Endothelial cell of umbilical vein (primary cell): ENCODE measurements around the gene MAN2A1. TPM values are rescaled to one million over a fixed set of nuclear protein-coding genes. Genes with fewer than 3 reads are reported as not detected.

Source experiments
- BruUV-seq: library from RNA; stranded (reverse); fragments of 400-500 nt; replicated peaks from 2 replicates; lab custom pipeline; 2021; lab: Mats Ljungman, UMichigan
- CTCF ChIA-PET: fragments of 300-600, 350-600 bp; sonication (Branson Sonifier 250); formaldehyde crosslinking; loops from one replicate; lab custom pipeline; 2021; ENCODE audit warnings: antibody characterized with exemption, inconsistent platforms; lab: Charles Lee
- POLR2A ChIA-PET: fragments of 300-600, 350-600 bp; sonication (Branson Sonifier 250); formaldehyde crosslinking; loops from one replicate; lab custom pipeline; 2021; ENCODE audit warnings: antibody characterized with exemption, inconsistent platforms; lab: Charles Lee
- DNase-seq: peaks from one replicate; pipeline ENCODE4 v3.0.0-alpha.2; 2011; ENCODE audit warnings: low read depth, low spot score
- FAIRE-seq: peaks from 2 replicates; lab custom pipeline; 2011; peaks lifted over from hg19 to GRCh38; lab: Jason Lieb, UNC
- H2AFZ ChIP-seq: 2 replicates; pipeline ENCODE4 v1.6.0; 2012; ENCODE audit warnings: low read depth, low read length, control low read depth, inconsistent platforms
- H3K27ac ChIP-seq: 2 replicates; pipeline ENCODE4 v1.5.1; 2011; ENCODE audit warnings: low read depth, mild to moderate bottlenecking, control low read depth, low read length, moderate library complexity; ENCODE audit not compliant: insufficient read depth
- H3K27me3 ChIP-seq, 2 experiments: 2 replicates each; pipeline versions ENCODE4 v1.6.0 to v1.6.1; 2011; ENCODE audit warnings: low read length in 2 of 2, mixed read lengths in 1 of 2; ENCODE audit not compliant: control insufficient read depth in 2 of 2, insufficient read depth in 2 of 2
- H3K36me3 ChIP-seq, 2 experiments: 2 replicates in 1 of 2; 3 replicates in 1 of 2; pipeline ENCODE4 v1.5.1; 2011; ENCODE audit warnings: low read length in 2 of 2, mild to moderate bottlenecking in 1 of 2, moderate library complexity in 1 of 2; ENCODE audit not compliant: control insufficient read depth in 2 of 2, insufficient read depth in 2 of 2; ENCODE audit errors: extremely low read depth in 1 of 2
- H3K4me1 ChIP-seq: 3 replicates; pipeline ENCODE4 v1.5.1; 2011; ENCODE audit warnings: mild to moderate bottlenecking, low read length; ENCODE audit not compliant: control insufficient read depth, insufficient read depth; ENCODE audit errors: extremely low read depth
- H3K4me2 ChIP-seq: 2 replicates; pipeline ENCODE4 v1.6.1; 2011; ENCODE audit warnings: low read length, control low read depth, mixed read lengths; ENCODE audit not compliant: insufficient read depth
- H3K4me3 ChIP-seq, 3 experiments: fragments of 200-600 bp in 1 of 3; sonication (generic), shearing (Covaris generic) in 1 of 3; replicated peaks in 1 of 3; 2 replicates each; pipeline ENCODE4 v1.5.1; 2011 to 2016; ENCODE audit warnings: control low read depth in 3 of 3, low read length in 3 of 3, mild to moderate bottlenecking in 2 of 3, inconsistent platforms in 1 of 3, low read depth in 1 of 3, moderate library complexity in 1 of 3; ENCODE audit not compliant: insufficient read depth in 1 of 3
- H3K79me2 ChIP-seq: 2 replicates; pipeline ENCODE4 v1.6.0; 2012; ENCODE audit warnings: low read length, inconsistent platforms; ENCODE audit not compliant: control insufficient read depth, insufficient read depth
- H3K9ac ChIP-seq: replicated peaks from 2 replicates; pipeline ENCODE3; 2011; ENCODE audit warnings: low read length, control low read depth; ENCODE audit not compliant: insufficient read depth; ENCODE audit errors: extremely low read depth
- H3K9me1 ChIP-seq: replicated peaks from 3 replicates; pipeline ENCODE4 v1.6.0; 2011; ENCODE audit warnings: mild to moderate bottlenecking, low read length; ENCODE audit not compliant: control insufficient read depth, insufficient read depth; ENCODE audit errors: extremely low read depth
- H3K9me3 ChIP-seq: replicated peaks from 2 replicates; pipeline ENCODE4 v1.5.1; 2012; ENCODE audit warnings: low read length, inconsistent platforms; ENCODE audit not compliant: control insufficient read depth, insufficient read depth
- H4K20me1 ChIP-seq: replicated peaks from 2 replicates; pipeline ENCODE3; 2011; ENCODE audit warnings: mild to moderate bottlenecking, low read length; ENCODE audit not compliant: control insufficient read depth, insufficient read depth; ENCODE audit errors: extremely low read depth
- EZH2 ChIP-seq: IDR thresholded peaks from 2 replicates; pipeline ENCODE4 v1.6.1; 2012; ENCODE audit warnings: borderline replicate concordance, low read depth, mild to moderate bottlenecking, moderate library complexity, low read length, inconsistent platforms; ENCODE audit not compliant: severe bottlenecking
- FOS ChIP-seq: IDR thresholded peaks from 2 replicates; pipeline ENCODE4 v1.6.1; 2011; ENCODE audit warnings: mild to moderate bottlenecking, low read length, moderate library complexity, borderline replicate concordance; ENCODE audit not compliant: insufficient read depth
- GATA2 ChIP-seq: IDR thresholded peaks from 2 replicates; pipeline ENCODE4 v1.7.0; 2011; ENCODE audit warnings: low read depth, mild to moderate bottlenecking, moderate library complexity, mixed read lengths, low read length; ENCODE audit not compliant: insufficient read length, insufficient read depth
- JUN ChIP-seq: IDR thresholded peaks from 2 replicates; pipeline ENCODE4 v1.6.1; 2011; ENCODE audit warnings: borderline replicate concordance, low read depth; ENCODE audit not compliant: insufficient read length, insufficient read depth
- MAX ChIP-seq: IDR thresholded peaks from 2 replicates; pipeline ENCODE4 v1.6.1; 2011; ENCODE audit not compliant: insufficient read depth, insufficient read length
- MYC ChIP-seq: IDR thresholded peaks from one replicate; pipeline ENCODE4 v1.6.1; 2011; ENCODE audit warnings: mild to moderate bottlenecking, low read depth, low read length
- POLR2A ChIP-seq: IDR thresholded peaks from 2 replicates; pipeline ENCODE4 v1.6.1; 2012; ENCODE audit warnings: low read depth, mild to moderate bottlenecking, control low read depth, low read length
- POLR2AphosphoS5 ChIP-seq: IDR thresholded peaks from 2 replicates; pipeline ENCODE4 v1.6.1; 2012; ENCODE audit warnings: low read depth, mild to moderate bottlenecking, control low read depth, low read length, moderate library complexity; ENCODE audit not compliant: insufficient read depth
- dilution Hi-C: fragments of 300-500 bp; cut with MboI; formaldehyde crosslinking; loops from one replicate; pipeline ENCODE4 v1.15.0; 2019; ENCODE audit warnings: low sequenced_read_pairs; ENCODE audit not compliant: extremely low pct_ligation_motif_present
- intact Hi-C: fragments of 100-400 bp; cut with micrococcal nuclease; formaldehyde crosslinking; loops from one replicate; pipeline ENCODE4 v1.10.0; 2022
- polyA plus RNA-seq, 4 experiments: library from polyadenylated mRNA; depleted of rRNA in 3 of 4; stranded (reverse) in 3 of 4; unstranded in 1 of 4; fragments of >200 nt; gene quantifications; 2 replicates each; pipeline versions ENCODE4 v1.2.1 to v1.2.3, GENCODE V29; 2011 to 2012; ENCODE audit warnings: missing spikeins in 1 of 4
- total RNA-seq: library from RNA; stranded (reverse); gene quantifications from 2 replicates; pipeline ENCODE4 v1.2.3, GENCODE V29; 2021
- TF ChIP-seq, protein P1 (sequence below), 2 donors: IDR thresholded peaks; 1 replicate in 1 of 2; 2 replicates in 1 of 2; pipeline ENCODE4 v1.5.1; 2011; ENCODE audit warnings: low read length in 2 of 2, mild to moderate bottlenecking in 2 of 2, moderate library complexity in 2 of 2, control low read depth in 1 of 2, inconsistent platforms in 1 of 2, low read depth in 1 of 2; ENCODE audit not compliant: insufficient read depth in 1 of 2; ENCODE audit errors: extremely low read depth in 1 of 2

The MAN2A1 gene
- total and polyA plus RNA-seq, 2 donors (not counting 3 experiments of a cell fraction or from before 2014, with no cell fraction given) = 20.8 to 54.8 TPM

- no peak overlapping the region for H3K4me2 ChIP-seq
- no peaks in the 10 kb centered on the region for H3K36me3 ChIP-seq
- intact Hi-C loops (no loop called here), dilution Hi-C loops (no loop called here)
- no peak overlapping the region for H3K4me3 ChIP-seq
- no peak overlapping the region for H2AFZ ChIP-seq
- CTCF ChIA-PET = interaction anchor here (1.0 to 1.7 kb wide), 2 partner anchors 12 to 30 kb away, joined by 3 to 5 read pairs; no protein-coding TSS in a partner anchor
- no TSS peak for BruUV-seq
- H3K9me3 ChIP-seq = no peaks in the 10 kb centered on the region
- H4K20me1 ChIP-seq = no peaks in the 10 kb centered on the region
- TF ChIP-seq POLR2A = no peak
- no peak for TF ChIP-seq JUN
- no peak for TF ChIP-seq EZH2
- TF ChIP-seq MAX = no peak
- TF ChIP-seq GATA2 = no peak
- TF ChIP-seq MYC = no peak
- no peak for TF ChIP-seq FOS
- TF ChIP-seq POLR2AphosphoS5 = no peak
- TF ChIP-seq, protein P1, sequence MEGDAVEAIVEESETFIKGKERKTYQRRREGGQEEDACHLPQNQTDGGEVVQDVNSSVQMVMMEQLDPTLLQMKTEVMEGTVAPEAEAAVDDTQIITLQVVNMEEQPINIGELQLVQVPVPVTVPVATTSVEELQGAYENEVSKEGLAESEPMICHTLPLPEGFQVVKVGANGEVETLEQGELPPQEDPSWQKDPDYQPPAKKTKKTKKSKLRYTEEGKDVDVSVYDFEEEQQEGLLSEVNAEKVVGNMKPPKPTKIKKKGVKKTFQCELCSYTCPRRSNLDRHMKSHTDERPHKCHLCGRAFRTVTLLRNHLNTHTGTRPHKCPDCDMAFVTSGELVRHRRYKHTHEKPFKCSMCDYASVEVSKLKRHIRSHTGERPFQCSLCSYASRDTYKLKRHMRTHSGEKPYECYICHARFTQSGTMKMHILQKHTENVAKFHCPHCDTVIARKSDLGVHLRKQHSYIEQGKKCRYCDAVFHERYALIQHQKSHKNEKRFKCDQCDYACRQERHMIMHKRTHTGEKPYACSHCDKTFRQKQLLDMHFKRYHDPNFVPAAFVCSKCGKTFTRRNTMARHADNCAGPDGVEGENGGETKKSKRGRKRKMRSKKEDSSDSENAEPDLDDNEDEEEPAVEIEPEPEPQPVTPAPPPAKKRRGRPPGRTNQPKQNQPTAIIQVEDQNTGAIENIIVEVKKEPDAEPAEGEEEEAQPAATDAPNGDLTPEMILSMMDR (IDR thresholded peaks at IDR 0.05; ENCODE audit: extremely low read depth in 1 of 2, insufficient read depth in 1 of 2, low read depth in 1 of 2, low read length in 2 of 2) = no peak
- no peaks in the 10 kb centered on the region for H3K27me3 ChIP-seq
- no peaks in the 10 kb centered on the region for H3K79me2 ChIP-seq
- POLR2A ChIA-PET = no interaction called here
- DNase-seq (no peak), FAIRE-seq (no peak)
- H3K27ac ChIP-seq = no peak overlapping the region
- no peaks in the 10 kb centered on the region for H3K4me1 ChIP-seq
- H3K9ac ChIP-seq = no peak overlapping the region
- H3K9me1 ChIP-seq = no peaks in the 10 kb centered on the region
Measured at GRCh38 chr5:109721741-109722140, 32.0 kb downstream of the MAN2A1 start.
